WTC11 (cell line): Measurements from ENCODE around the gene GLRA1. TPM values are rescaled to one million over a fixed set of nuclear protein-coding genes. Genes with fewer than 3 reads are reported as not detected.

Experiments
- ATAC-seq: fragments of 200-7000 bp; cut with Tn5 transposase; 2 replicates; pipeline ENCODE4 v1.10.0; 2021; ENCODE audit warnings: mild to moderate bottlenecking, moderate library complexity
- CTCF ChIA-PET: fragments of 300-600 bp; sonication (Branson Sonifier 250); formaldehyde crosslinking; loops from one replicate; lab custom pipeline; 2021; ENCODE audit warnings: antibody characterized with exemption; lab: Charles Lee
- POLR2A ChIA-PET: fragments of 350-600 bp; sonication (Branson Sonifier 250); formaldehyde crosslinking; loops from one replicate; lab custom pipeline; 2021; ENCODE audit warnings: antibody characterized with exemption; lab: Charles Lee
- DNase-seq: peaks from one replicate; pipeline ENCODE4 v3.0.0; 2021; ENCODE audit warnings: low spot score
- H3K27ac Mint-ChIP-seq: 2 replicates; pipeline ENCODE4 v1.8.0; 2021; ENCODE audit warnings: mixed read lengths
- H3K27me3 Mint-ChIP-seq: 2 replicates; pipeline ENCODE4 v1.8.0; 2021; ENCODE audit warnings: low read depth, mild to moderate bottlenecking, moderate library complexity, mixed read lengths
- H3K36me3 Mint-ChIP-seq: 2 replicates; pipeline ENCODE4 v1.8.0; 2021; ENCODE audit warnings: mixed read lengths
- H3K4me1 Mint-ChIP-seq: 2 replicates; pipeline ENCODE4 v1.8.0; 2022; ENCODE audit warnings: mixed read lengths
- H3K4me3 Mint-ChIP-seq: 2 replicates; pipeline ENCODE4 v1.8.0; 2021; ENCODE audit warnings: mild to moderate bottlenecking, moderate library complexity, mixed read lengths
- H3K9me3 Mint-ChIP-seq: 2 replicates; pipeline ENCODE4 v1.8.0; 2021; ENCODE audit warnings: mixed read lengths
- ELF4 ChIP-seq: sonication (generic); formaldehyde crosslinking; IDR thresholded peaks from 2 replicates; pipeline ENCODE4 v1.8.1; 2022; ENCODE audit warnings: low read depth, mild to moderate bottlenecking, moderate library complexity, missing genetic modification reagents
- EMX1 ChIP-seq: fragments of 250-450 bp; sonication (Bioruptor Pico); IDR thresholded peaks from 2 replicates; pipeline ENCODE4 v1.8.0; 2021; ENCODE audit warnings: mild to moderate bottlenecking
- FOXK1 ChIP-seq: sonication (generic); formaldehyde crosslinking; IDR thresholded peaks from 2 replicates; pipeline ENCODE4 v1.8.0; 2022; ENCODE audit warnings: mild to moderate bottlenecking, moderate library complexity, missing genetic modification reagents
- JAZF1 ChIP-seq: fragments of 250-450 bp; sonication (Bioruptor Pico); IDR thresholded peaks from 2 replicates; pipeline ENCODE4 v1.9.0; 2021; ENCODE audit warnings: moderate library complexity, mild to moderate bottlenecking, inconsistent platforms
- JUN ChIP-seq: sonication (generic); formaldehyde crosslinking; IDR thresholded peaks from 2 replicates; pipeline ENCODE4 v1.8.0; 2023; ENCODE audit warnings: mild to moderate bottlenecking, missing genetic modification reagents
- MYBL2 ChIP-seq: sonication (generic); formaldehyde crosslinking; IDR thresholded peaks from 2 replicates; pipeline ENCODE4 v1.8.1; 2023; ENCODE audit warnings: mild to moderate bottlenecking, moderate library complexity, missing genetic modification reagents
- RORB ChIP-seq: fragments of 250-450 bp; sonication (Bioruptor Pico); IDR thresholded peaks from 2 replicates; pipeline ENCODE4 v1.9.0; 2021; ENCODE audit warnings: mild to moderate bottlenecking
- SP1 ChIP-seq: sonication (generic); formaldehyde crosslinking; conservative IDR thresholded peaks from 2 replicates; pipeline ENCODE4 v1.8.1; 2022; ENCODE audit warnings: missing genetic modification reagents
- TCF7 ChIP-seq: sonication (generic); formaldehyde crosslinking; IDR thresholded peaks from 2 replicates; pipeline ENCODE4 v1.8.0; 2022; ENCODE audit warnings: mild to moderate bottlenecking, low read depth, missing genetic modification reagents, moderate library complexity
- ZNF138 ChIP-seq: sonication (generic); formaldehyde crosslinking; conservative IDR thresholded peaks from 2 replicates; pipeline ENCODE4 v1.8.1; 2022; ENCODE audit warnings: mild to moderate bottlenecking, moderate library complexity, missing genetic modification reagents
- ZNF232 ChIP-seq: sonication (generic); formaldehyde crosslinking; IDR thresholded peaks from 2 replicates; pipeline ENCODE4 v1.8.0; 2022; ENCODE audit warnings: mild to moderate bottlenecking, missing genetic modification reagents
- ZNF423 ChIP-seq: fragments of 250-450 bp; sonication (Bioruptor Pico); IDR thresholded peaks from 2 replicates; pipeline ENCODE4 v2.1.2; 2022; ENCODE audit warnings: mild to moderate bottlenecking, moderate library complexity
- total RNA-seq: library from RNA; stranded (reverse); gene quantifications from 3 replicates; pipeline ENCODE4 v1.2.3, GENCODE V29; 2021
- TF ChIP-seq, protein P1 (sequence below): fragments of 250-450 bp; sonication (Bioruptor Pico); conservative IDR thresholded peaks from 2 replicates; pipeline ENCODE4 v1.9.0; 2021; ENCODE audit warnings: mild to moderate bottlenecking
- TF ChIP-seq, protein P2 (sequence below): sonication (generic); formaldehyde crosslinking; IDR thresholded peaks from 2 replicates; pipeline ENCODE4 v1.8.1; 2023; ENCODE audit warnings: mild to moderate bottlenecking, missing genetic modification reagents
- TF ChIP-seq, protein P3 (sequence below): fragments of 250-450 bp; sonication (Bioruptor Pico); IDR thresholded peaks from 2 replicates; pipeline ENCODE4 v1.9.0; 2021; ENCODE audit warnings: mild to moderate bottlenecking, borderline replicate concordance
- TF ChIP-seq, protein P4 (sequence below): sonication (generic); formaldehyde crosslinking; IDR thresholded peaks from 2 replicates; pipeline ENCODE4 v1.8.1; 2023; ENCODE audit warnings: mild to moderate bottlenecking, missing genetic modification reagents, moderate library complexity
- TF ChIP-seq, protein P5 (sequence below): fragments of 250-450 bp; sonication (Bioruptor Pico); IDR thresholded peaks from 2 replicates; pipeline ENCODE4 v2.1.2; 2022; ENCODE audit warnings: mild to moderate bottlenecking, moderate library complexity
- TF ChIP-seq, protein P6 (sequence below): sonication (generic); formaldehyde crosslinking; IDR thresholded peaks from 2 replicates; pipeline ENCODE4 v1.8.0; 2022; ENCODE audit warnings: missing genetic modification reagents
- TF ChIP-seq, protein P7 (sequence below): sonication (generic); formaldehyde crosslinking; IDR thresholded peaks from 2 replicates; pipeline ENCODE4 v1.8.1; 2023; ENCODE audit warnings: mild to moderate bottlenecking, missing genetic modification reagents, moderate library complexity

The GLRA1 gene
- total RNA-seq, 1 experiment from 2014 or later, result not detected

DNA sequence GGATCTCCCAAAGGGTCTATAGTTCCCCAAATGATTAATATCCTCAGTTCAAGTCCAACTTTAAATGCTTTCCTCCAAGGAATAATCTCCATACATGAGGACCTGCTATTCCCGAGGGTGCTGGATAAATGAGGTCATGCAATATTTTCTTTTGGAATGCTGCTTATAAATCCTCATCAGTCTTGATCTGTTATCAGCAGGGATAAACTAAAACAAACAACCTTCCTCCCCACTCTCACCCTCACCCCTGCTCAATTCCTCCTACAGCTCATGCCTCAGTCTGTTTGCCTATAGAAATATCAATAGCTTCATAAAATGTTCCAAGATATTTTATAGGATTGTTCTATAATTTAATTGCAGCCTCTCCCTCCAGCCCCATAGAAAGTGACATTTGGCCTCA lies 61.1 kb downstream of the GLRA1 start (continued):
- TF ChIP-seq, protein P1, sequence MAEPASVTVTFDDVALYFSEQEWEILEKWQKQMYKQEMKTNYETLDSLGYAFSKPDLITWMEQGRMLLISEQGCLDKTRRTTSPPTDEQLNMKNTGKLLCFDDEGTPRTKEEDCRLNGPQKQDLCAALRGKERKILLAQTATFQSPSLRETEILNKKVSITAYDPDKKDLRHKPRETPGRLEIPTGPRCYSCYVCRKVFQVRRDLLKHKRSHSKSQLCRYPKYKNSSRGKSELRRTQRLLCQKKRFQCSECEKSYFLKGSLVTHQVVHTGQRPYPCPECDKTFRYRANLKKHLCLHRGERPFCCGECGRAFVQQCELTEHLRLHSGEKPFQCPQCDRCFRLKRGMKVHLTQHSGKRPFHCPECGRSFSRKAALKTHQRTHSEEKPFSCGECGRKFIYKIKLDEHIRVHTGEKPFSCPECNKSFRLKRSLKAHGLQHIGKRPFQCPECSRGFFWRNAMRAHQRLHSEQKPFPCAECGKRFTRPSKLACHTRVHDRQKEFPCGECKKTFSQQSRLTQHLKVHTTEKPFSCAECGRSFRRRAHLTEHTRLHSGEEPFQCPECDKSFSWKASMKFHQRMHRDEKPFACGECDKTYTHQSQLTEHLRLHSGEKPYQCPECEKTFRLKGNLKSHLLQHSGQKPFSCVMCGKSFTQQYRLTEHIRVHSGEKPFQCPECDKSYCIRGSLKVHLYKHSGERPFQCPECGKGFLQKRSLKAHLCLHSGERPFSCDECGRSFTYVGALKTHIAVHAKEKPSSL (CRISPR knock-in tag), result no peak
- TF ChIP-seq TCF7 (CRISPR knock-in tag) (no peak), FOXK1 (CRISPR knock-in tag) (no peak), RORB (CRISPR knock-in tag) (no peak), ZNF423 (CRISPR knock-in tag) (no peak), EMX1 (CRISPR knock-in tag) (no peak)
- TF ChIP-seq, protein P2, sequence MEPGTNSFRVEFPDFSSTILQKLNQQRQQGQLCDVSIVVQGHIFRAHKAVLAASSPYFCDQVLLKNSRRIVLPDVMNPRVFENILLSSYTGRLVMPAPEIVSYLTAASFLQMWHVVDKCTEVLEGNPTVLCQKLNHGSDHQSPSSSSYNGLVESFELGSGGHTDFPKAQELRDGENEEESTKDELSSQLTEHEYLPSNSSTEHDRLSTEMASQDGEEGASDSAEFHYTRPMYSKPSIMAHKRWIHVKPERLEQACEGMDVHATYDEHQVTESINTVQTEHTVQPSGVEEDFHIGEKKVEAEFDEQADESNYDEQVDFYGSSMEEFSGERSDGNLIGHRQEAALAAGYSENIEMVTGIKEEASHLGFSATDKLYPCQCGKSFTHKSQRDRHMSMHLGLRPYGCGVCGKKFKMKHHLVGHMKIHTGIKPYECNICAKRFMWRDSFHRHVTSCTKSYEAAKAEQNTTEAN (CRISPR knock-in tag), result no peak
- TF ChIP-seq, protein P3, sequence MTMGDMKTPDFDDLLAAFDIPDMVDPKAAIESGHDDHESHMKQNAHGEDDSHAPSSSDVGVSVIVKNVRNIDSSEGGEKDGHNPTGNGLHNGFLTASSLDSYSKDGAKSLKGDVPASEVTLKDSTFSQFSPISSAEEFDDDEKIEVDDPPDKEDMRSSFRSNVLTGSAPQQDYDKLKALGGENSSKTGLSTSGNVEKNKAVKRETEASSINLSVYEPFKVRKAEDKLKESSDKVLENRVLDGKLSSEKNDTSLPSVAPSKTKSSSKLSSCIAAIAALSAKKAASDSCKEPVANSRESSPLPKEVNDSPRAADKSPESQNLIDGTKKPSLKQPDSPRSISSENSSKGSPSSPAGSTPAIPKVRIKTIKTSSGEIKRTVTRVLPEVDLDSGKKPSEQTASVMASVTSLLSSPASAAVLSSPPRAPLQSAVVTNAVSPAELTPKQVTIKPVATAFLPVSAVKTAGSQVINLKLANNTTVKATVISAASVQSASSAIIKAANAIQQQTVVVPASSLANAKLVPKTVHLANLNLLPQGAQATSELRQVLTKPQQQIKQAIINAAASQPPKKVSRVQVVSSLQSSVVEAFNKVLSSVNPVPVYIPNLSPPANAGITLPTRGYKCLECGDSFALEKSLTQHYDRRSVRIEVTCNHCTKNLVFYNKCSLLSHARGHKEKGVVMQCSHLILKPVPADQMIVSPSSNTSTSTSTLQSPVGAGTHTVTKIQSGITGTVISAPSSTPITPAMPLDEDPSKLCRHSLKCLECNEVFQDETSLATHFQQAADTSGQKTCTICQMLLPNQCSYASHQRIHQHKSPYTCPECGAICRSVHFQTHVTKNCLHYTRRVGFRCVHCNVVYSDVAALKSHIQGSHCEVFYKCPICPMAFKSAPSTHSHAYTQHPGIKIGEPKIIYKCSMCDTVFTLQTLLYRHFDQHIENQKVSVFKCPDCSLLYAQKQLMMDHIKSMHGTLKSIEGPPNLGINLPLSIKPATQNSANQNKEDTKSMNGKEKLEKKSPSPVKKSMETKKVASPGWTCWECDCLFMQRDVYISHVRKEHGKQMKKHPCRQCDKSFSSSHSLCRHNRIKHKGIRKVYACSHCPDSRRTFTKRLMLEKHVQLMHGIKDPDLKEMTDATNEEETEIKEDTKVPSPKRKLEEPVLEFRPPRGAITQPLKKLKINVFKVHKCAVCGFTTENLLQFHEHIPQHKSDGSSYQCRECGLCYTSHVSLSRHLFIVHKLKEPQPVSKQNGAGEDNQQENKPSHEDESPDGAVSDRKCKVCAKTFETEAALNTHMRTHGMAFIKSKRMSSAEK, result no peak
- TF ChIP-seq, all 79 proteins: peak for 0

DNA sequence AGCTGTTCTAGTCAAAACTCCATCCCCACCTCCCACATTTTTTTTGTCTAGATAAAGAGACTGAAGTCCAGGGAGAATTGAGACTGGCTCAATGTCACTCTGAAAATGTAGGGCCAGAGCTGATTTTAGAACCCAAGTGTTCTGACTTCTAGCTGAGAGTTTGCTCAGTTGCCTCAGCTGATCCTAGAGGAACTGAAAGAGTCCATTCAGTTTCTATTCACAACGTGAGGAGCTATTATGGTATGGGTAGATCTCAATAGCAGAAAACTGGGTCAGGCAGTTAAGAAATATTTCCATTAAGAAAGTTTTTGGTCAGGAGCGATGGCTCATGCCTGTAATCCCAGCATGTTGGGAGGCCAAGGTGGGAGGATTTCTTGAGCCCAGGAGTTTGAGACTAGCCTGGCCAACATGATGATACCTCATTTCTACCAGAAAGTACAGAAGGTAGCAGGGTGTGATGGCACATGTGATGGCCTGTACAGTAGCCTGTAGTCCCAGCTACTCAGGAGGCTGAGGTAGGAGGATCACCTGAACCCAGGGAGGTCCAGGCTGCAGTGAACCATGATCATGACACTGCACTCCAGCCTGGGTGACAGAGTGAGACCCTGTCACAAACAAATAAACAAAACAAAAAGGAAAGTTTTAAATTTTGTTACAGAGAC lies 61.7 kb downstream of the GLRA1 start:
- Mint-ChIP-seq H3K4me3 (no peak overlapping the region), H3K27me3 (peaks cover 1% of the 10 kb centered on the region; the same call in 1 of the 2 replicates), H3K36me3 (no peaks in the 10 kb centered on the region), H3K4me1 (no peaks in the 10 kb centered on the region), H3K27ac (no peak overlapping the region), H3K9me3 (no peaks in the 10 kb centered on the region)
- ATAC-seq (no peak), DNase-seq (no peak)
- ChIA-PET POLR2A (no interaction called here), CTCF (no interaction called here)
- TF ChIP-seq, protein P1 (CRISPR knock-in tag), result no peak
- TF ChIP-seq, protein P4, sequence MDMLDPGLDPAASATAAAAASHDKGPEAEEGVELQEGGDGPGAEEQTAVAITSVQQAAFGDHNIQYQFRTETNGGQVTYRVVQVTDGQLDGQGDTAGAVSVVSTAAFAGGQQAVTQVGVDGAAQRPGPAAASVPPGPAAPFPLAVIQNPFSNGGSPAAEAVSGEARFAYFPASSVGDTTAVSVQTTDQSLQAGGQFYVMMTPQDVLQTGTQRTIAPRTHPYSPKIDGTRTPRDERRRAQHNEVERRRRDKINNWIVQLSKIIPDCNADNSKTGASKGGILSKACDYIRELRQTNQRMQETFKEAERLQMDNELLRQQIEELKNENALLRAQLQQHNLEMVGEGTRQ (CRISPR knock-in tag), result no peak
- TF ChIP-seq, protein P5, sequence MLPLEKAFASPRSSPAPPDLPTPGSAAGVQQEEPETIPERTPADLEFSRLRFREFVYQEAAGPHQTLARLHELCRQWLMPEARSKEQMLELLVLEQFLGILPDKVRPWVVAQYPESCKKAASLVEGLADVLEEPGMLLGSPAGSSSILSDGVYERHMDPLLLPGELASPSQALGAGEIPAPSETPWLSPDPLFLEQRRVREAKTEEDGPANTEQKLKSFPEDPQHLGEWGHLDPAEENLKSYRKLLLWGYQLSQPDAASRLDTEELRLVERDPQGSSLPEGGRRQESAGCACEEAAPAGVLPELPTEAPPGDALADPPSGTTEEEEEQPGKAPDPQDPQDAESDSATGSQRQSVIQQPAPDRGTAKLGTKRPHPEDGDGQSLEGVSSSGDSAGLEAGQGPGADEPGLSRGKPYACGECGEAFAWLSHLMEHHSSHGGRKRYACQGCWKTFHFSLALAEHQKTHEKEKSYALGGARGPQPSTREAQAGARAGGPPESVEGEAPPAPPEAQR (CRISPR knock-in tag), result no peak
- TF ChIP-seq MYBL2 (no peak), SP1 (CRISPR knock-in tag) (no peak), EMX1 (CRISPR knock-in tag) (no peak), JUN (CRISPR knock-in tag) (no peak), JAZF1 (CRISPR knock-in tag) (no peak), ZNF232 (CRISPR knock-in tag) (no peak), ELF4 (no peak), ZNF138 (CRISPR knock-in tag) (no peak)
- TF ChIP-seq, protein P6, sequence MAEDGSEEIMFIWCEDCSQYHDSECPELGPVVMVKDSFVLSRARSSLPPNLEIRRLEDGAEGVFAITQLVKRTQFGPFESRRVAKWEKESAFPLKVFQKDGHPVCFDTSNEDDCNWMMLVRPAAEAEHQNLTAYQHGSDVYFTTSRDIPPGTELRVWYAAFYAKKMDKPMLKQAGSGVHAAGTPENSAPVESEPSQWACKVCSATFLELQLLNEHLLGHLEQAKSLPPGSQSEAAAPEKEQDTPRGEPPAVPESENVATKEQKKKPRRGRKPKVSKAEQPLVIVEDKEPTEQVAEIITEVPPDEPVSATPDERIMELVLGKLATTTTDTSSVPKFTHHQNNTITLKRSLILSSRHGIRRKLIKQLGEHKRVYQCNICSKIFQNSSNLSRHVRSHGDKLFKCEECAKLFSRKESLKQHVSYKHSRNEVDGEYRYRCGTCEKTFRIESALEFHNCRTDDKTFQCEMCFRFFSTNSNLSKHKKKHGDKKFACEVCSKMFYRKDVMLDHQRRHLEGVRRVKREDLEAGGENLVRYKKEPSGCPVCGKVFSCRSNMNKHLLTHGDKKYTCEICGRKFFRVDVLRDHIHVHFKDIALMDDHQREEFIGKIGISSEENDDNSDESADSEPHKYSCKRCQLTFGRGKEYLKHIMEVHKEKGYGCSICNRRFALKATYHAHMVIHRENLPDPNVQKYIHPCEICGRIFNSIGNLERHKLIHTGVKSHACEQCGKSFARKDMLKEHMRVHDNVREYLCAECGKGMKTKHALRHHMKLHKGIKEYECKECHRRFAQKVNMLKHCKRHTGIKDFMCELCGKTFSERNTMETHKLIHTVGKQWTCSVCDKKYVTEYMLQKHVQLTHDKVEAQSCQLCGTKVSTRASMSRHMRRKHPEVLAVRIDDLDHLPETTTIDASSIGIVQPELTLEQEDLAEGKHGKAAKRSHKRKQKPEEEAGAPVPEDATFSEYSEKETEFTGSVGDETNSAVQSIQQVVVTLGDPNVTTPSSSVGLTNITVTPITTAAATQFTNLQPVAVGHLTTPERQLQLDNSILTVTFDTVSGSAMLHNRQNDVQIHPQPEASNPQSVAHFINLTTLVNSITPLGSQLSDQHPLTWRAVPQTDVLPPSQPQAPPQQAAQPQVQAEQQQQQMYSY (CRISPR knock-in tag), result no peak
- TF ChIP-seq, protein P7, sequence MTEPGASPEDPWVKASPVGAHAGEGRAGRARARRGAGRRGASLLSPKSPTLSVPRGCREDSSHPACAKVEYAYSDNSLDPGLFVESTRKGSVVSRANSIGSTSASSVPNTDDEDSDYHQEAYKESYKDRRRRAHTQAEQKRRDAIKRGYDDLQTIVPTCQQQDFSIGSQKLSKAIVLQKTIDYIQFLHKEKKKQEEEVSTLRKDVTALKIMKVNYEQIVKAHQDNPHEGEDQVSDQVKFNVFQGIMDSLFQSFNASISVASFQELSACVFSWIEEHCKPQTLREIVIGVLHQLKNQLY, result no peak
